Adrenal gland (tissue), 19 donors: ENCODE data around the gene MIER3. TPM values are rescaled to one million over a fixed set of nuclear protein-coding genes. Genes with fewer than 3 reads are reported as not detected.

Experiments
- DNase-seq, 7 donors: peaks; one replicate each; pipeline ENCODE4 v3.0.0-alpha.2; 2019 to 2020
- H3K27ac ChIP-seq, 5 donors: fragments of 200-600 bp; sonication (generic) in 4 of 5; 1 replicate in 3 of 5; 2 replicates in 2 of 5; pipeline versions ENCODE4 v1.5.1 to v1.8.0; 2016 to 2020; ENCODE audit warnings: mild to moderate bottlenecking in 1 of 5
- H3K27me3 ChIP-seq: fragments of 200-600 bp; 2 replicates; pipeline ENCODE4 v1.8.0; 2021
- H3K36me3 ChIP-seq, 2 donors: fragments of 200-600 bp; replicated peaks in 1 of 2; 1 replicate in 1 of 2; 2 replicates in 1 of 2; pipeline versions ENCODE4 v1.5.1 to v1.8.0; 2018 to 2022
- H3K4me1 ChIP-seq, 2 donors: fragments of 200-600 bp; replicated peaks in 1 of 2; 1 replicate in 1 of 2; 2 replicates in 1 of 2; pipeline versions ENCODE4 v1.5.1 to v1.8.0; 2018 to 2021
- H3K4me3 ChIP-seq, 4 donors: fragments of 200-600 bp; sonication (generic) in 3 of 4; one replicate each; pipeline ENCODE4 v1.5.1; 2016 to 2018
- H3K9me3 ChIP-seq, 3 donors: fragments of 200-600 bp; sonication (generic) in 1 of 3; replicated peaks in 1 of 3; 1 replicate in 2 of 3; 2 replicates in 1 of 3; pipeline versions ENCODE4 v1.5.1 to v1.8.0; 2016 to 2021
- POLR2A ChIP-seq, 2 donors: fragments of 450-650 bp; IDR thresholded peaks; one replicate each; pipeline ENCODE4 v1.6.1; 2017; ENCODE audit warnings: antibody characterized with exemption in 2 of 2, mild to moderate bottlenecking in 2 of 2, moderate library complexity in 1 of 2
- WGBS, 4 donors: extraction: QIAGEN DNeasy Blood & Tissue Kit in 2 of 4; methylation state at CpG; one replicate each; pipeline versions ENCODE4 v1.1.5 to v1.1.7; 2013 to 2017; 5-methylcytosine and 5-hydroxymethylcytosine counted together
- intact Hi-C, 2 donors: fragments of 100-400 bp; cut with DNase I; formaldehyde crosslinking; loops; one replicate each; pipeline versions ENCODE4 v1.14.1 to v1.15.0; 2022 to 2023
- long read RNA-seq, 10 donors: library from polyadenylated mRNA in 3 of 10; unstranded in 2 of 10; stranded (forward) in 1 of 10; transcript quantifications; one replicate each; pipeline ENCODE4 v2.0.0 and lab custom pipeline, GENCODE V29; 2021 to 2026
- polyA plus RNA-seq, 3 donors: library from polyadenylated mRNA; stranded (reverse); fragments of 200-250 nt in 2 of 3; fragments of 350-450 nt in 1 of 3; fragmentation: Illumina TruSeq in 1 of 3; extraction: RNeasy Lipid Tissue Mini Kit (QIAGEN cat#74804) in 1 of 3; gene quantifications; one replicate each; pipeline ENCODE4 v1.2.3, GENCODE V29; 2013 to 2014
- total RNA-seq, 9 donors: library from RNA; depleted of rRNA in 4 of 9; stranded (reverse); fragments of >200 nt in 4 of 9; fragments of 120-200 nt in 1 of 9; fragmentation: NEBNext Ultra II Directional in 1 of 9; extraction: Animal tissue kit (Norgen Biotek cat#: 25700) in 1 of 9; gene quantifications; one replicate each; pipeline versions ENCODE4 v1.1.0 to v1.2.4, GENCODE V29; 2013 to 2023
- TF ChIP-seq, protein P1 (sequence below), 6 experiments: fragments of 450-650 bp in 4 of 6; fragments of 200-600 bp in 2 of 6; sonication (generic) in 1 of 6; IDR thresholded peaks; 1 replicate in 5 of 6; 2 replicates in 1 of 6; pipeline versions ENCODE4 v1.5.1 to v1.8.0; 2016 to 2021; ENCODE audit warnings: antibody characterized with exemption in 6 of 6, mild to moderate bottlenecking in 2 of 6, moderate library complexity in 1 of 6
- donor health status: healthy with polysubstance abuse.
- donor health status: Bipolar disorder and iron deficiency.
- donor health status: DM: yes; HTN: yes; CAD: no.
- donor health status: DM: no; HTN: no; CAD: no.
- donor health status: DM: no; HTN: no; CAD: no.
- donor health status: DM: yes; HTN: yes; CAD: no.

MIER3 gene, protein sequence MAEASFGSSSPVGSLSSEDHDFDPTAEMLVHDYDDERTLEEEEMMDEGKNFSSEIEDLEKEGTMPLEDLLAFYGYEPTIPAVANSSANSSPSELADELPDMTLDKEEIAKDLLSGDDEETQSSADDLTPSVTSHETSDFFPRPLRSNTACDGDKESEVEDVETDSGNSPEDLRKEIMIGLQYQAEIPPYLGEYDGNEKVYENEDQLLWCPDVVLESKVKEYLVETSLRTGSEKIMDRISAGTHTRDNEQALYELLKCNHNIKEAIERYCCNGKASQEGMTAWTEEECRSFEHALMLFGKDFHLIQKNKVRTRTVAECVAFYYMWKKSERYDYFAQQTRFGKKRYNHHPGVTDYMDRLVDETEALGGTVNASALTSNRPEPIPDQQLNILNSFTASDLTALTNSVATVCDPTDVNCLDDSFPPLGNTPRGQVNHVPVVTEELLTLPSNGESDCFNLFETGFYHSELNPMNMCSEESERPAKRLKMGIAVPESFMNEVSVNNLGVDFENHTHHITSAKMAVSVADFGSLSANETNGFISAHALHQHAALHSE
- 10 to 100 TPM; 11.2 to 30.2 (median 19.5) TPM for total RNA-seq
- polyA plus RNA-seq = 10 to 100 TPM in 1 of 3 donors, 1 to 10 TPM in 2; 5.1 to 16.4 (median 7.8) TPM
- long read RNA-seq, donor 1 = 0 reads
- long read RNA-seq, donor 2 = 0 reads
- long read RNA-seq, donor 3 = 0 reads
- long read RNA-seq, donor 4 = 0 reads
- long read RNA-seq, donor 5, partial matches to known transcripts = 0 of 1 reads
- long read RNA-seq, donor 5, other reads (novel, unspliced or antisense) = 1 of 1 reads
- long read RNA-seq, donor 6 = 0 reads
- long read RNA-seq, donor 7 = 0 reads
- long read RNA-seq, donor 8 = 0 reads
- long read RNA-seq, donor 9 = 0 reads
- long read RNA-seq, donor 10 = 0 reads

DNA sequence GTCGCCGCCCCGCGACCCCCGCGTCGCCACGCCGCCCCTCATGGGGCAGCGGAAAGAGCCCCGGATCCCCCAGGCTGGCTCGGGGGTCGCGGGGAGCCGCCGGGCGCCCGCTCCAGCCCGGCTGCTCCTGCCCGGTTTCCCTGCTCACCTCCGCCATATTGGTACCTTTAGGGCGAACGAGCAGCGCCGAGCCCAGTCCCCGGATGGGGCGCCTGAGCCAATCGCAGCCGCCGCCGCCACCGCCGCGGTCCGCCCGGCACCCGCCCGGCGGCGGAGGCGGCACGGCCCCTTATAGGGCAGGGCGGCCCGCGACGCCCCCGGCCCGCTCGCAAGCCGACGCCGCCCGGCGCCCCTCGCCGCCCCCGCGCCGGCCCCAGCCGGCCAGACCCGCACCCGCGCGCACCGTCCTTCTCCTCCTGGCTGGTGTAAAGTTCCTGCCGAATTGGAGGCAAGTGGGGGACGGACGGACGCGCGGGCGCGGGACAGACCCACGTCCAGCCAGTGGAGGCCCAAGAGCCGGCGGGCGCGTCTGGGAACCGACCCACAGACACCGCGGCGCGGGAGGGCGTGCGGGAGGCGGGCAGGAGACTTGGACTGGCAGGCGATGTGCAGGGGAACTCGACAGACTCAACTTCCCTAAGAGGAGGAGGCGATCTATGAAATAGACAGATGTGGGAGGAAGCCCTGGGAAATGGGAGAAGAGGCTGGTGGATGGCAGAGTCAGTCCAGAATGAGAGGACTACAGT, at the start of gene MIER3:
Gene MIER3 (minus strand): TSS at position 178 of the 746 bp plus-strand sequence. CDS start 21 bp downstream, at position 157.
- DNase-seq = peak; percentile 75 to 85 (median 80)
- intact Hi-C loops = loop anchor here in 1 of 2 donors (10.0 kb wide), 1 partner anchor 273 kb away; no protein-coding TSS in a partner anchor
- H3K9me3 ChIP-seq = no peaks in the 10 kb centered on the region
- 0 to 1% (median 0%) methylated on average over 5 to 89 of the region's 89 CpGs for WGBS, 4 donors
- peak within 1 kb of the TSS in 4 of 5 donors; percentile 79 to 96 (median 83) for H3K27ac ChIP-seq
- H3K4me3 ChIP-seq = peak within 1 kb of the TSS; percentile 4 to 98 (median 68)
- TF ChIP-seq POLR2A (IDR thresholded peaks at IDR 0.05) = peak in 1 of 2 donors; percentile 24
- TF ChIP-seq, protein P1, sequence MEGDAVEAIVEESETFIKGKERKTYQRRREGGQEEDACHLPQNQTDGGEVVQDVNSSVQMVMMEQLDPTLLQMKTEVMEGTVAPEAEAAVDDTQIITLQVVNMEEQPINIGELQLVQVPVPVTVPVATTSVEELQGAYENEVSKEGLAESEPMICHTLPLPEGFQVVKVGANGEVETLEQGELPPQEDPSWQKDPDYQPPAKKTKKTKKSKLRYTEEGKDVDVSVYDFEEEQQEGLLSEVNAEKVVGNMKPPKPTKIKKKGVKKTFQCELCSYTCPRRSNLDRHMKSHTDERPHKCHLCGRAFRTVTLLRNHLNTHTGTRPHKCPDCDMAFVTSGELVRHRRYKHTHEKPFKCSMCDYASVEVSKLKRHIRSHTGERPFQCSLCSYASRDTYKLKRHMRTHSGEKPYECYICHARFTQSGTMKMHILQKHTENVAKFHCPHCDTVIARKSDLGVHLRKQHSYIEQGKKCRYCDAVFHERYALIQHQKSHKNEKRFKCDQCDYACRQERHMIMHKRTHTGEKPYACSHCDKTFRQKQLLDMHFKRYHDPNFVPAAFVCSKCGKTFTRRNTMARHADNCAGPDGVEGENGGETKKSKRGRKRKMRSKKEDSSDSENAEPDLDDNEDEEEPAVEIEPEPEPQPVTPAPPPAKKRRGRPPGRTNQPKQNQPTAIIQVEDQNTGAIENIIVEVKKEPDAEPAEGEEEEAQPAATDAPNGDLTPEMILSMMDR (IDR thresholded peaks at IDR 0.05) = no peak
- peaks cover 5 to 13% of the 10 kb centered on the region in 2 donors for H3K4me1 ChIP-seq
- no peaks in the 10 kb centered on the region for H3K36me3 ChIP-seq
- H3K27me3 ChIP-seq = no peaks in the 10 kb centered on the region

DNA sequence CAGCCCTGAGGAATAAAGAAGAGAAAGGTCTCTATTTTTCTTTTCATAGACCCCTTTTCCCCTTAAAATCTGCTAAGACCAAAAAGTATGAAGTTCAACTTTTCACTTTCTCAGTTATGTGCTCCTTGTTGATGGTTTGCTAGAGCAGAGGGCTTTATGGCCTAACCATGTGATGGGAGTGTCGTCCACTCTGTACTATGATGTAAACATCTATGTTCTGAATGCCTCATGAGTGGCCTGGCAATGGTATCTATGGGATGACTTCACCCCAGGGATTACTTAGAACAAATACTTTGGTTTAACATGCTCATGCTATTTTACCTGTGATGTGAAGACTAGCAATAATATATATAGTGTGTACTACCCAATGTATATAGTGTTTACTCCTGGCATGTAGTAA, 43.7 kb upstream of the MIER3 start:
- 27 to 82% (median 38%) methylated on average over 1 of the region's 1 CpG for WGBS, 4 donors
- intact Hi-C loops = no loop called here

DNA sequence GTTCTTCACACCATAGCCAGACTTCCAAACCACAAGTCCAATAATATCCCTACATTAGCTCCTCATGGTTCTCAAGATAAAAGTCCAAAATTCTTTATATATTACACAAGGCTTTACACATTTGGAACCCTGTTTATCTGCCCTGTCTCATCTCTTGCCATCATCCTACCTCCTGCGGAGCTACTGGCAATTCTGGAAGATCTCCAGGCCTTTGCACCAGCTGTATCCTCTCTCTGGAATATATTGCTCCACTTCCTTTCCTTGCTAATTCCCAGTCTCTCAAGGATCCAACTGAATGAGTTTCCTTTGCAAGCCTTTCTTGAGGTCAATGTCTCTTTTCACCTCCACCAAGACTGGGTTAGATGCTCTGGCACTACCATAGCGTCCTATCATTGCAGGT, 41.3 kb upstream of the MIER3 start:
- Histone ChIP-seq H3K27me3 (no peaks in the 10 kb centered on the region), H3K27ac (no peak overlapping the region), H3K4me3 (no peak overlapping the region), H3K9me3 (no peaks in the 10 kb centered on the region), H3K4me1 (no peaks in the 10 kb centered on the region), H3K36me3 (no peaks in the 10 kb centered on the region)
- no peak for DNase-seq
- intact Hi-C loops = no loop called here
- TF ChIP-seq, protein P1 (IDR thresholded peaks at IDR 0.05) = no peak
- no peak for TF ChIP-seq POLR2A (IDR thresholded peaks at IDR 0.05)
- 54 to 81% (median 74%) methylated on average over 2 of the region's 2 CpGs for WGBS, 4 donors

More for the DNA sequence above, 43.7 kb upstream of the MIER3 start:
- H3K4me1 ChIP-seq = no peaks in the 10 kb centered on the region
- H3K4me3 ChIP-seq = no peak overlapping the region
- H3K9me3 ChIP-seq = no peaks in the 10 kb centered on the region
- no peak for DNase-seq
- no peaks in the 10 kb centered on the region for H3K27me3 ChIP-seq
- H3K36me3 ChIP-seq = no peaks in the 10 kb centered on the region
- H3K27ac ChIP-seq = no peak overlapping the region
- no peak for TF ChIP-seq POLR2A (IDR thresholded peaks at IDR 0.05)
- TF ChIP-seq, protein P1 (IDR thresholded peaks at IDR 0.05) = no peak
